HepG2 (cell line): ENCODE measurements around the gene MCFD2. TPM values are rescaled to one million over a fixed set of nuclear protein-coding genes. Genes with fewer than 3 reads are reported as not detected.

Source experiments
- FOXK1 ChIP-seq: sonication (generic); formaldehyde crosslinking; IDR thresholded peaks from 2 replicates; pipeline ENCODE4 v1.4.0; 2020; ENCODE audit warnings: low read depth, missing genetic modification reagents, borderline replicate concordance
- HCFC1 ChIP-seq: fragments of 150-350 bp; IDR thresholded peaks from 2 replicates; pipeline ENCODE4 v1.6.1; 2014; ENCODE audit warnings: low read depth, low read length
- HMG20A ChIP-seq: IDR thresholded peaks from 2 replicates; pipeline ENCODE4 v1.6.1; 2016; ENCODE audit warnings: borderline replicate concordance
- JUND ChIP-seq: sonication (generic); formaldehyde crosslinking; IDR thresholded peaks from 2 replicates; pipeline ENCODE4 v1.8.0; 2022; ENCODE audit warnings: mild to moderate bottlenecking, missing genetic modification reagents
- LCORL ChIP-seq, 2 experiments: fragments of 450-650 bp in 1 of 2; sonication (generic) in 1 of 2; formaldehyde crosslinking in 1 of 2; IDR thresholded peaks; 2 replicates each; pipeline versions ENCODE4 v1.5.0 to v1.6.1; 2017 to 2020; ENCODE audit warnings: antibody characterized with exemption in 1 of 2, missing genetic modification reagents in 1 of 2
- PRMT3 ChIP-seq: sonication (generic); formaldehyde crosslinking; IDR thresholded peaks from 2 replicates; pipeline ENCODE4 v1.8.1; 2022; ENCODE audit warnings: low read depth, mild to moderate bottlenecking, moderate library complexity, missing genetic modification reagents, borderline replicate concordance
- RNF2 ChIP-seq: fragments of 450-650 bp; conservative IDR thresholded peaks from 2 replicates; pipeline ENCODE4 v1.6.1; 2016; ENCODE audit warnings: low read depth
- RXRB ChIP-seq: IDR thresholded peaks from 2 replicates; pipeline ENCODE4 v1.6.1; 2016; ENCODE audit warnings: borderline replicate concordance, missing genetic modification reagents, missing compliant biosample characterization
- SALL2 ChIP-seq: sonication (generic); formaldehyde crosslinking; IDR thresholded peaks from 2 replicates; pipeline ENCODE4 v1.8.1; 2023; ENCODE audit warnings: mild to moderate bottlenecking, missing genetic modification reagents, inconsistent platforms
- SUZ12 ChIP-seq: fragments of 150-350 bp; IDR thresholded peaks from 2 replicates; pipeline ENCODE4 v1.6.1; 2014; ENCODE audit warnings: low read depth, low read length
- ZC3H13 ChIP-seq: sonication (generic); formaldehyde crosslinking; IDR thresholded peaks from 2 replicates; pipeline ENCODE4 v1.8.1; 2023; ENCODE audit warnings: mild to moderate bottlenecking, missing genetic modification reagents, moderate library complexity
- ZNF337 ChIP-seq: sonication (generic); formaldehyde crosslinking; IDR thresholded peaks from 2 replicates; pipeline ENCODE4 v1.5.1; 2020; ENCODE audit warnings: missing genetic modification reagents, low read depth, mild to moderate bottlenecking, borderline replicate concordance
- ZNF547 ChIP-seq: sonication (generic); formaldehyde crosslinking; IDR thresholded peaks from 2 replicates; pipeline ENCODE4 v1.5.1; 2020; ENCODE audit warnings: mild to moderate bottlenecking, missing genetic modification reagents
- ZNF644 ChIP-seq: IDR thresholded peaks from 2 replicates; pipeline ENCODE4 v1.6.1; 2016; ENCODE audit warnings: low read depth
- ZNF776 ChIP-seq: sonication (generic); formaldehyde crosslinking; IDR thresholded peaks from 2 replicates; pipeline ENCODE4 v1.4.0; 2020; ENCODE audit warnings: mild to moderate bottlenecking, missing genetic modification reagents
- ZSCAN21 ChIP-seq: sonication (generic); formaldehyde crosslinking; IDR thresholded peaks from 2 replicates; pipeline ENCODE4 v1.8.0; 2022; ENCODE audit warnings: mild to moderate bottlenecking, missing genetic modification reagents, moderate library complexity, borderline replicate concordance
- polyA plus RNA-seq, 8 experiments: library from polyadenylated mRNA; depleted of rRNA in 3 of 8; stranded (reverse) in 7 of 8; unstranded in 1 of 8; fragments of >200 nt; fragmentation: Illumina TruSeq in 4 of 8; extraction: Trizol in 4 of 8; gene quantifications; 2 replicates each; pipeline versions ENCODE4 v1.2.1 to v1.2.3, GENCODE V29; 2011 to 2016; ENCODE audit warnings: low read depth in 4 of 8, missing spikeins in 1 of 8, mixed read lengths in 1 of 8; ENCODE audit not compliant: insufficient read depth in 1 of 8
- total RNA-seq, 5 experiments: library from RNA; depleted of rRNA; stranded (reverse); fragments of >200 nt; fragmentation: Illumina TruSeq; extraction: Trizol; gene quantifications; 2 replicates each; pipeline ENCODE4 v1.2.3, GENCODE V29; 2016; ENCODE audit warnings: low read depth in 1 of 5
- TF ChIP-seq, protein P1 (sequence below): sonication (generic); formaldehyde crosslinking; IDR thresholded peaks from 2 replicates; pipeline ENCODE4 v1.4.0; 2020; ENCODE audit warnings: low read depth, missing genetic modification reagents
- TF ChIP-seq, protein P2 (sequence below): IDR thresholded peaks from 2 replicates; pipeline ENCODE4 v1.6.1; 2018; ENCODE audit warnings: missing genetic modification reagents
- TF ChIP-seq, protein P3 (sequence below): IDR thresholded peaks from 2 replicates; pipeline ENCODE4 v1.6.1; 2016; ENCODE audit warnings: low read depth, missing genetic modification reagents, missing compliant biosample characterization

Gene MCFD2
- total and polyA plus RNA-seq, 2 of the 13 experiments (the other 11 are each of a cell fraction or from before 2014, with no cell fraction given): 183 to 232 TPM

DNA sequence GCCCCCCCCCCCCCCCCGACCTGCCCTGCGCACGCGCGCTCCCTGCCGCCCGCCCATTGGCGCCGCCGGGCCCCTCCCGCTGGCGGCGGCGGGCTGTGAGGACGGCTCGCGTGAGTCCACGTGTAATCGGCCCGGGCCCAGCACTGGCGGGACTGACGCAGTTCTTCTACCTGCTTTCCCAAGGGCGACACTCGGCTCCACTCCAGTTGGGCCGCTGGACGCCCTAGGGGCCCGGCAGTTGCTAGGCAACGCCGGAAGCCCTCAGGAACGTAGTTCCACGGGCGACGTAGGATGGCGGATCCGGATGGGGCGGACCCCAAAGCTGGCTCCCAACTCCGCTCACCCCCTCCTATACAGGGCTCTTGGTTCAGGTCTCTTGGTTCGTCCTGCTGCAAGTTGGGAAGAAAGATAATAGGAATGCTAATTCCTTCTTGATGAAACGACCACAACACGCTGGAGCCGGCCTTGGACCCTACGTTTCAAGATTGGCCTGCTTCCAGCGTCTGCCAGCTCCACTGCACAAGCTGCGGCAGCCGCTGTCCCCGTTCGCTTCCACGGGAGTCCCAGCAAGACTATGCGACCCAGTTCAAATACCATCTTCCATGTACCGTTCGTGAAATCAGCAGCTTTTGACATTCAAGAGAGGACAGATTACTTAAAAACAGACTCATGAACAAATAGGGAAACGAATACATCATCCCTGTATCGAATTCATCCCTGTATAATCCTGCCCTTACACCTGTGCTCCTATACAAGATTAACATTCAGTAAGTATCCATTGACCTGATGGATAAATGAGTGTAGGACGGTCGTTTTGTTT, 415 bp upstream of the MCFD2 start (continued):
- TF ChIP-seq ZNF644 (CRISPR knock-in tag): peak; percentile 3; the same call in 1 of the 2 replicates
- peak; percentile 31; the same call in 1 of the 2 replicates for TF ChIP-seq ZC3H13 (CRISPR knock-in tag)
- peak; percentile 85; the same call in 1 of the 2 replicates for TF ChIP-seq RNF2
- TF ChIP-seq, protein P1, sequence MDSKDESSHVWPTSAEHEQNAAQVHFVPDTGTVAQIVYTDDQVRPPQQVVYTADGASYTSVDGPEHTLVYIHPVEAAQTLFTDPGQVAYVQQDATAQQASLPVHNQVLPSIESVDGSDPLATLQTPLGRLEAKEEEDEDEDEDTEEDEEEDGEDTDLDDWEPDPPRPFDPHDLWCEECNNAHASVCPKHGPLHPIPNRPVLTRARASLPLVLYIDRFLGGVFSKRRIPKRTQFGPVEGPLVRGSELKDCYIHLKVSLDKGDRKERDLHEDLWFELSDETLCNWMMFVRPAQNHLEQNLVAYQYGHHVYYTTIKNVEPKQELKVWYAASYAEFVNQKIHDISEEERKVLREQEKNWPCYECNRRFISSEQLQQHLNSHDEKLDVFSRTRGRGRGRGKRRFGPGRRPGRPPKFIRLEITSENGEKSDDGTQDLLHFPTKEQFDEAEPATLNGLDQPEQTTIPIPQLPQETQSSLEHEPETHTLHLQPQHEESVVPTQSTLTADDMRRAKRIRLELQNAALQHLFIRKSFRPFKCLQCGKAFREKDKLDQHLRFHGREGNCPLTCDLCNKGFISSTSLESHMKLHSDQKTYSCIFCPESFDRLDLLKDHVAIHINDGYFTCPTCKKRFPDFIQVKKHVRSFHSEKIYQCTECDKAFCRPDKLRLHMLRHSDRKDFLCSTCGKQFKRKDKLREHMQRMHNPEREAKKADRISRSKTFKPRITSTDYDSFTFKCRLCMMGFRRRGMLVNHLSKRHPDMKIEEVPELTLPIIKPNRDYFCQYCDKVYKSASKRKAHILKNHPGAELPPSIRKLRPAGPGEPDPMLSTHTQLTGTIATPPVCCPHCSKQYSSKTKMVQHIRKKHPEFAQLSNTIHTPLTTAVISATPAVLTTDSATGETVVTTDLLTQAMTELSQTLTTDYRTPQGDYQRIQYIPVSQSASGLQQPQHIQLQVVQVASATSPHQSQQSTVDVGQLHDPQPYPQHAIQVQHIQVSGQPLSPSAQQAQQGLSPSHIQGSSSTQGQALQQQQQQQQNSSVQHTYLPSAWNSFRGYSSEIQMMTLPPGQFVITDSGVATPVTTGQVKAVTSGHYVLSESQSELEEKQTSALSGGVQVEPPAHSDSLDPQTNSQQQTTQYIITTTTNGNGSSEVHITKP: peak; percentile 82; the same call in 1 of the 2 replicates
- peak; percentile 93; the same call in 1 of the 2 replicates for TF ChIP-seq ZNF337 (CRISPR knock-in tag)
- TF ChIP-seq RXRB (CRISPR knock-in tag): peak; percentile 73
- TF ChIP-seq FOXK1 (CRISPR knock-in tag): peak; percentile 46; the same call in 1 of the 2 replicates
- TF ChIP-seq HMG20A (CRISPR knock-in tag): no peak
- no peak for TF ChIP-seq SUZ12
- TF ChIP-seq JUND (CRISPR knock-in tag): no peak
- TF ChIP-seq, protein P2, sequence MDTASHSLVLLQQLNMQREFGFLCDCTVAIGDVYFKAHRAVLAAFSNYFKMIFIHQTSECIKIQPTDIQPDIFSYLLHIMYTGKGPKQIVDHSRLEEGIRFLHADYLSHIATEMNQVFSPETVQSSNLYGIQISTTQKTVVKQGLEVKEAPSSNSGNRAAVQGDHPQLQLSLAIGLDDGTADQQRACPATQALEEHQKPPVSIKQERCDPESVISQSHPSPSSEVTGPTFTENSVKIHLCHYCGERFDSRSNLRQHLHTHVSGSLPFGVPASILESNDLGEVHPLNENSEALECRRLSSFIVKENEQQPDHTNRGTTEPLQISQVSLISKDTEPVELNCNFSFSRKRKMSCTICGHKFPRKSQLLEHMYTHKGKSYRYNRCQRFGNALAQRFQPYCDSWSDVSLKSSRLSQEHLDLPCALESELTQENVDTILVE (CRISPR knock-in tag): peak; percentile 81
- peak; percentile 94 for TF ChIP-seq ZSCAN21 (CRISPR knock-in tag)
- 0 out of 2 replicates have a peak, but pooled peaks have one; percentile 39 for TF ChIP-seq SALL2 (CRISPR knock-in tag)
- TF ChIP-seq HCFC1: no peak
- TF ChIP-seq ZNF547 (CRISPR knock-in tag): no peak; the same call in 1 of the 2 replicates
- TF ChIP-seq ZNF776 (CRISPR knock-in tag): peak; percentile 92
- TF ChIP-seq, protein P3, sequence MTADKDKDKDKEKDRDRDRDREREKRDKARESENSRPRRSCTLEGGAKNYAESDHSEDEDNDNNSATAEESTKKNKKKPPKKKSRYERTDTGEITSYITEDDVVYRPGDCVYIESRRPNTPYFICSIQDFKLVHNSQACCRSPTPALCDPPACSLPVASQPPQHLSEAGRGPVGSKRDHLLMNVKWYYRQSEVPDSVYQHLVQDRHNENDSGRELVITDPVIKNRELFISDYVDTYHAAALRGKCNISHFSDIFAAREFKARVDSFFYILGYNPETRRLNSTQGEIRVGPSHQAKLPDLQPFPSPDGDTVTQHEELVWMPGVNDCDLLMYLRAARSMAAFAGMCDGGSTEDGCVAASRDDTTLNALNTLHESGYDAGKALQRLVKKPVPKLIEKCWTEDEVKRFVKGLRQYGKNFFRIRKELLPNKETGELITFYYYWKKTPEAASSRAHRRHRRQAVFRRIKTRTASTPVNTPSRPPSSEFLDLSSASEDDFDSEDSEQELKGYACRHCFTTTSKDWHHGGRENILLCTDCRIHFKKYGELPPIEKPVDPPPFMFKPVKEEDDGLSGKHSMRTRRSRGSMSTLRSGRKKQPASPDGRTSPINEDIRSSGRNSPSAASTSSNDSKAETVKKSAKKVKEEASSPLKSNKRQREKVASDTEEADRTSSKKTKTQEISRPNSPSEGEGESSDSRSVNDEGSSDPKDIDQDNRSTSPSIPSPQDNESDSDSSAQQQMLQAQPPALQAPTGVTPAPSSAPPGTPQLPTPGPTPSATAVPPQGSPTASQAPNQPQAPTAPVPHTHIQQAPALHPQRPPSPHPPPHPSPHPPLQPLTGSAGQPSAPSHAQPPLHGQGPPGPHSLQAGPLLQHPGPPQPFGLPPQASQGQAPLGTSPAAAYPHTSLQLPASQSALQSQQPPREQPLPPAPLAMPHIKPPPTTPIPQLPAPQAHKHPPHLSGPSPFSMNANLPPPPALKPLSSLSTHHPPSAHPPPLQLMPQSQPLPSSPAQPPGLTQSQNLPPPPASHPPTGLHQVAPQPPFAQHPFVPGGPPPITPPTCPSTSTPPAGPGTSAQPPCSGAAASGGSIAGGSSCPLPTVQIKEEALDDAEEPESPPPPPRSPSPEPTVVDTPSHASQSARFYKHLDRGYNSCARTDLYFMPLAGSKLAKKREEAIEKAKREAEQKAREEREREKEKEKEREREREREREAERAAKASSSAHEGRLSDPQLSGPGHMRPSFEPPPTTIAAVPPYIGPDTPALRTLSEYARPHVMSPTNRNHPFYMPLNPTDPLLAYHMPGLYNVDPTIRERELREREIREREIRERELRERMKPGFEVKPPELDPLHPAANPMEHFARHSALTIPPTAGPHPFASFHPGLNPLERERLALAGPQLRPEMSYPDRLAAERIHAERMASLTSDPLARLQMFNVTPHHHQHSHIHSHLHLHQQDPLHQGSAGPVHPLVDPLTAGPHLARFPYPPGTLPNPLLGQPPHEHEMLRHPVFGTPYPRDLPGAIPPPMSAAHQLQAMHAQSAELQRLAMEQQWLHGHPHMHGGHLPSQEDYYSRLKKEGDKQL: 0 out of 2 replicates have a peak, but pooled peaks have one; percentile 41
- TF ChIP-seq PRMT3 (CRISPR knock-in tag): peak; percentile 97; the same call in 1 of the 2 replicates
- no peak for TF ChIP-seq LCORL (IDR thresholded peaks at IDR 0.05)
- peak; percentile 86 for TF ChIP-seq LCORL (CRISPR knock-in tag; IDR thresholded peaks at IDR 0.05)
